HL-60 (cell line): ENCODE measurements around the gene DOCK8.

ENCODE experiments used
- POLR2AphosphoS5 ChIP-seq: IDR thresholded peaks from 2 replicates; pipeline ENCODE4 v1.6.1; 2012; ENCODE audit warnings: low read depth
- TF ChIP-seq, protein P1 (sequence below): IDR thresholded peaks from one replicate; pipeline ENCODE4 v1.5.1; 2011; ENCODE audit warnings: low read length, control low read depth, inconsistent platforms; ENCODE audit not compliant: insufficient read depth

DNA sequence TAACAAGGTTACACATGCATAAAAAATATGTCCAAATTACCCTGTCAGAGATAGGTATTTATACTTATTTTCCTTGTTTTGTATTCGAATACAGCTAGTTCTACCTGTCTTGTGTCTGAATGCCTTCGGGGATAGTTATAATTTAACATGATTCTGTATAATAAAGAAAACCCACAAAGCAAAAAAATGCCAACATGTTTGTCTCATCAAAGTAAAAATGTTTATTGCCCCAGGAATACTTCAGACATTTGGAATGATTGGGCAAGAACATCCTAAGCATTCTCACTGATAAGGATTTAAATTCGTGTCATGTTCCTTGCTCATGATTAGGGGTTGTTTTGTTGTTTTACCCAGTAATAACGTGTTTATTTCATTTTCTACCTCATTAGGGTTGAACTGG, 74.5 kb downstream of the DOCK8 start:
- TF ChIP-seq POLR2AphosphoS5, result no peak
- TF ChIP-seq, protein P1, sequence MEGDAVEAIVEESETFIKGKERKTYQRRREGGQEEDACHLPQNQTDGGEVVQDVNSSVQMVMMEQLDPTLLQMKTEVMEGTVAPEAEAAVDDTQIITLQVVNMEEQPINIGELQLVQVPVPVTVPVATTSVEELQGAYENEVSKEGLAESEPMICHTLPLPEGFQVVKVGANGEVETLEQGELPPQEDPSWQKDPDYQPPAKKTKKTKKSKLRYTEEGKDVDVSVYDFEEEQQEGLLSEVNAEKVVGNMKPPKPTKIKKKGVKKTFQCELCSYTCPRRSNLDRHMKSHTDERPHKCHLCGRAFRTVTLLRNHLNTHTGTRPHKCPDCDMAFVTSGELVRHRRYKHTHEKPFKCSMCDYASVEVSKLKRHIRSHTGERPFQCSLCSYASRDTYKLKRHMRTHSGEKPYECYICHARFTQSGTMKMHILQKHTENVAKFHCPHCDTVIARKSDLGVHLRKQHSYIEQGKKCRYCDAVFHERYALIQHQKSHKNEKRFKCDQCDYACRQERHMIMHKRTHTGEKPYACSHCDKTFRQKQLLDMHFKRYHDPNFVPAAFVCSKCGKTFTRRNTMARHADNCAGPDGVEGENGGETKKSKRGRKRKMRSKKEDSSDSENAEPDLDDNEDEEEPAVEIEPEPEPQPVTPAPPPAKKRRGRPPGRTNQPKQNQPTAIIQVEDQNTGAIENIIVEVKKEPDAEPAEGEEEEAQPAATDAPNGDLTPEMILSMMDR, result no peak
